Measurements from ENCODE around the gene CTXND1.

CTXND1 gene

GRCh38 chr15:80234883-80235282, 17.1 kb downstream of the CTXND1 start:
- no peaks in the 10 kb centered on the region for H4K20me1 ChIP-seq (ENCODE audit: insufficient read depth, low read length)
- peaks cover 12% of the 10 kb centered on the region for H3K27me3 ChIP-seq (ENCODE audit: low read depth, low read length)
- no peak overlapping the region for H3K9ac ChIP-seq (ENCODE audit: low read length)
- H2AFZ ChIP-seq (ENCODE audit: low read depth, low read length): peak overlapping the region; percentile 68; the same call in 1 of the 2 replicates
- no peak overlapping the region for H3K4me3 ChIP-seq (ENCODE audit: low read length)
- H3K9me3 ChIP-seq (ENCODE audit: insufficient read depth, low read length): no peaks in the 10 kb centered on the region
- H3K27ac ChIP-seq (ENCODE audit: low read length): no peak overlapping the region
- H3K4me2 ChIP-seq (ENCODE audit: low read length): peak overlapping the region; percentile 38
- TF ChIP-seq EZH2phosphoT487 (IDR thresholded peaks at IDR 0.05; ENCODE audit: low read depth) (no peak), CTCF (IDR thresholded peaks at IDR 0.05; ENCODE audit: low read depth, low read length) (peak; percentile 77)
- peaks cover 3% of the 10 kb centered on the region; the same call in 1 of the 2 replicates for H3K4me1 ChIP-seq (ENCODE audit: low read length)
- H3K79me2 ChIP-seq (ENCODE audit: low read length): no peaks in the 10 kb centered on the region
- H3K36me3 ChIP-seq (replicated peaks; ENCODE audit: low read depth, low read length): no peaks in the 10 kb centered on the region

GRCh38 chr15:80233581-80233980, 18.4 kb downstream of the CTXND1 start:
- Histone ChIP-seq H3K4me3 (ENCODE audit: low read length) (no peak overlapping the region), H3K27me3 (ENCODE audit: low read depth, low read length) (peaks cover 20% of the 10 kb centered on the region), H3K36me3 (replicated peaks; ENCODE audit: low read depth, low read length) (no peaks in the 10 kb centered on the region), H2AFZ (ENCODE audit: low read depth, low read length) (no peak overlapping the region), H3K4me2 (ENCODE audit: low read length) (no peak overlapping the region), H3K9ac (ENCODE audit: low read length) (no peak overlapping the region), H3K4me1 (ENCODE audit: low read length) (peaks cover 3% of the 10 kb centered on the region; the same call in 1 of the 2 replicates), H3K27ac (ENCODE audit: low read length) (no peak overlapping the region), H4K20me1 (ENCODE audit: insufficient read depth, low read length) (no peaks in the 10 kb centered on the region), H3K9me3 (ENCODE audit: insufficient read depth, low read length) (no peaks in the 10 kb centered on the region), H3K79me2 (ENCODE audit: low read length) (no peaks in the 10 kb centered on the region)
- TF ChIP-seq EZH2phosphoT487 (IDR thresholded peaks at IDR 0.05; ENCODE audit: low read depth): no peak
- TF ChIP-seq CTCF (IDR thresholded peaks at IDR 0.05; ENCODE audit: low read depth, low read length): no peak

- H2AFZ ChIP-seq (ENCODE audit: low read depth, low read length): no peak overlapping the region
- H3K9ac ChIP-seq (ENCODE audit: low read length): no peak overlapping the region
- H3K9me3 ChIP-seq (ENCODE audit: insufficient read depth, low read length): no peaks in the 10 kb centered on the region
- no peaks in the 10 kb centered on the region for H3K79me2 ChIP-seq (ENCODE audit: low read length)
- H3K4me1 ChIP-seq (ENCODE audit: low read length): peaks cover 3% of the 10 kb centered on the region; the same call in 1 of the 2 replicates
- H3K27ac ChIP-seq (ENCODE audit: low read length): no peak overlapping the region
- no peak overlapping the region for H3K4me3 ChIP-seq (ENCODE audit: low read length)
- no peaks in the 10 kb centered on the region for H4K20me1 ChIP-seq (ENCODE audit: insufficient read depth, low read length)
- no peak for TF ChIP-seq CTCF (IDR thresholded peaks at IDR 0.05; ENCODE audit: low read depth, low read length)
- no peak for TF ChIP-seq EZH2phosphoT487 (IDR thresholded peaks at IDR 0.05; ENCODE audit: low read depth)
- H3K36me3 ChIP-seq (replicated peaks; ENCODE audit: low read depth, low read length): no peaks in the 10 kb centered on the region
- H3K4me2 ChIP-seq (ENCODE audit: low read length): no peak overlapping the region
- H3K27me3 ChIP-seq (ENCODE audit: low read depth, low read length): peaks cover 37% of the 10 kb centered on the region
Measured at GRCh38 chr15:80231371-80231770, 20.6 kb downstream of the CTXND1 start.

GRCh38 chr15:80228959-80229610, 22.9 kb downstream of the CTXND1 start:
- Histone ChIP-seq H3K4me3 (ENCODE audit: low read length) (no peak overlapping the region), H2AFZ (ENCODE audit: low read depth, low read length) (no peak overlapping the region), H3K36me3 (replicated peaks; ENCODE audit: low read depth, low read length) (no peaks in the 10 kb centered on the region), H4K20me1 (ENCODE audit: insufficient read depth, low read length) (no peaks in the 10 kb centered on the region), H3K79me2 (ENCODE audit: low read length) (no peaks in the 10 kb centered on the region), H3K4me2 (ENCODE audit: low read length) (no peak overlapping the region), H3K27me3 (ENCODE audit: low read depth, low read length) (peaks cover 46% of the 10 kb centered on the region), H3K9me3 (ENCODE audit: insufficient read depth, low read length) (no peaks in the 10 kb centered on the region), H3K27ac (ENCODE audit: low read length) (no peak overlapping the region), H3K9ac (ENCODE audit: low read length) (no peak overlapping the region), H3K4me1 (ENCODE audit: low read length) (peaks cover 3% of the 10 kb centered on the region; the same call in 1 of the 2 replicates)
- TF ChIP-seq EZH2phosphoT487 (IDR thresholded peaks at IDR 0.05; ENCODE audit: low read depth) (no peak), CTCF (IDR thresholded peaks at IDR 0.05; ENCODE audit: low read depth, low read length) (no peak)
